NCI-H460 (cell line): Measurements from ENCODE around the gene ADAMTS6. TPM values are rescaled to one million over a fixed set of nuclear protein-coding genes. Genes with fewer than 3 reads are reported as not detected.
"Not testable (repeated sequence)": the region's sequence is repeated elsewhere in the genome, so short reads cannot be mapped to it uniquely, and the experiment has no call there.

Experiments
- DNase-seq: peaks from one replicate; pipeline ENCODE4 v3.0.0-alpha.2; 2016; ENCODE audit warnings: low read depth; ENCODE audit errors: extremely low read depth
- total RNA-seq: library from RNA; depleted of rRNA; stranded (reverse); fragments of >200 nt; shearing (Covaris generic); gene quantifications from 2 replicates; pipeline ENCODE4 v1.2.3, GENCODE V29; 2014

Gene ADAMTS6
- total RNA-seq, 1 experiment from 2014 or later: 15.0 TPM

- DNase-seq: not testable (repeated sequence)
These were observed 111.2 kb downstream of the ADAMTS6 start for GRCh38 chr5:65370505-65370904.

GRCh38 chr5:65366655-65367054, 115.1 kb downstream of the ADAMTS6 start:
- no peak for DNase-seq

DNA sequence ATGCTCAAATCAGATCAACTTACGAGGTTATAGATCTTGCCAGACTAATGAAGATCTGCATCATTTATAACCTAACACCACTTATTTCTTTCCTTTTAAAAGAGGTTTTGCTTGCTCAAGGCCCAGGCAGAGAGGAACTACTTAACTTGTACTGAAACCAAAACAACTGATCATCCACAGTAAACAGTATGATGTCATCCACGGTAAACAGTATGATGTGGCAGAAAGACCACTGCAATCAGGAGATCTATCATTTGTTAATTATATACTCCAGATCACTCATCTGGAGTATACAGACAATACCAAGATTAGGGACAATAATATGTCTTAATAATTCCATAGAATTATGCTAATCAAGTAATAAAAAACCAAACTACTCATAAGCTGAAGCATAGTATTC, 116.8 kb downstream of the ADAMTS6 start:
- DNase-seq: peak; percentile 64

- no peak for DNase-seq
These were observed 118.2 kb downstream of the ADAMTS6 start for GRCh38 chr5:65363499-65363898.

DNA sequence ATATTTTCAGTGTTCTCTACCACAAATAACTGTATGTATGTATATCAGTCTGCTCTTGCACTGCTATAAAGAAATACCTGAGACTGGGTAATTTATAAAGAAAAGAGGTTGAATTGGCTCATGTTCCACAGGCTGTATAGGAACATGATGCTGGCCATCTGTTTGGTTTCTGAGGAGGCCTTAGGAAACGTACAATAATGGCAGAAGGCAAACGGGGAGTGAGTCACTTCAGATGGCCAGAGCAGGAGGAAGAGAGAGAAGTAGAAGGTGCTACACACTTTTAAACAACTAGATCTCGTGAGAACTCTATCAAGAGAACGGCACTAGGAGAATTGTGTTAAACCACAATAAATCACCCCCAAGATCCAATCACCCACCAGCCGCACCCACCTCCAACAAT, 121.7 kb downstream of the ADAMTS6 start:
- no peak for DNase-seq

- DNase-seq: no peak
These were observed 122.2 kb downstream of the ADAMTS6 start for GRCh38 chr5:65359569-65359968.

DNA sequence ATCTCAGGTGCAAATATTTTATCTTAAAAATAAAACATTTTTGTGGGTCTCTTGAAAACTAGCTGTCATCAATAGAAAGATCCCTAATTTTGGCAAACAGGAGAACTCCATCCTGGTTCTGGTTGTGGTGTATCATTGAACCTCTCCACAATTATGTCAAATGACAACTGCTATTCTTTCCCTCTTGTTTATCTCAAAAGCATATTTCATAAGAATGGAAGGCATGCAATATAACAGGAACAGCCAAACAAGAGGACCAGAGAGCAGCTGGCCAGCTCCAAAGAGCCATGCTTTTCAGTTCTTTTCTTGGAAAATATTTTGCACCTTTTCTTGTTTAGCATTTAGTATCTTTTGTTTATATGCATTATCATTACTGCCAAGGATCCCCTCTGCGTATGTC, 125.4 kb downstream of the ADAMTS6 start:
- DNase-seq: no peak

- no peak for DNase-seq
These were observed 126.4 kb downstream of the ADAMTS6 start for GRCh38 chr5:65355301-65355700.

DNA sequence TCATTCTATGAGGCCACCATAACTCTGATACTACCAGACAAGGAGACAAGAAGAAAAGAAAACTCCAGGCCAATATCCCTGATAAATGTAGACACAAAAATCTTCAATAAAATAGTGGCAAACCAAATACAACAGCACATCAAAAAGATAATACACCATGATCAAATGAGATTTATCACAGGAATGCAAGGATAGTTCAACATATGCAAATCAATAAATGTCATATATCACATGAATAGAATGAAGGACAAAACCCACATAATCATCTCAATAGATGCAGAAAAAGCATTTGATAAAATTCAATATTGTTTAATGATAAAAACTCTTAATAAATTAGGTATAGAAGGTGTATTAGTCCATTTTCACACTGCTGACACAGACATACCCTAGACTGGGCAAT, 139.9 kb downstream of the ADAMTS6 start:
- DNase-seq: no peak

- DNase-seq: no peak
These were observed 143.0 kb downstream of the ADAMTS6 start for GRCh38 chr5:65338606-65339151.

- DNase-seq: no peak
These were observed 147.6 kb downstream of the ADAMTS6 start for GRCh38 chr5:65334077-65334476.

GRCh38 chr5:65332591-65332990, 149.1 kb downstream of the ADAMTS6 start:
- DNase-seq: no peak

DNA sequence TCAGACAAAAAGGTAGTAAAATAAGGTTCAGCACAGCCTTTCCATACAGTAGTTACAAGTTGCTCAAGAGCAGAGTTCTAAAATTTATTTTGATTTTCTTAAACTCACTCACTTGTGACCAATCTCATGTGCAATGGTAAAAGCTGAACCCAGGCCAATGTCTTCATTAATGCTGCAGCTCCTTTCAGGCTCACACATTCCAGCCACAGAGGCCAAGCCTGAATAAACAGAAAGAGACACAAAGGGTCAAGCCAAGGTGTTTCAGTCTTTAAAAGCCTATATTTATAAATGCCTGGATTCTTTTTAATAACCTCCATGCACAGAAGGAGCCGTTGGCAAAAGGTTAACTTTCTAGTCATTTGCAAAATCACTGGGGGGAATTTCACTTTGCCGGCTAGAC, 152.5 kb downstream of the ADAMTS6 start:
- DNase-seq: no peak

- no peak for DNase-seq
These were observed 154.1 kb downstream of the ADAMTS6 start for GRCh38 chr5:65327582-65327981.

DNA sequence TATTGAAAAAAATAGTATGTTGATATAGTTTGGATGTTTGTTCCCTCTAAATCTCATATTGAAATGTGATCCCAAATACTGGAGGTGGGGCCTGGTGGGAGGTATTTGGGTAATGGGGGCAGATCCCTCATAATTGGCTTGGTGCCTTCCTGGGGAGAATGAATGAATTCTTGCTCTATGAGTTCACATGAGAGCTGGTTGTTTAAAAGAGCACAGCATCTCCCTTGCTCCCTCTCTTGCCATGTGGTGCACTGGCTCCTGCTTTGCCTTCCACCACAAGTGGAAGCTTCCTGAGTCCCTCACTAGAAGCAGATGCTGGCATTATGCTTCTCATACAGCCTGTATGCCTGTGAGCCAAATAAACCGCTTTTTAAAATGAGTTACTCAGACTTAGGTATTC, 154.8 kb downstream of the ADAMTS6 start:
- no peak for DNase-seq

- DNase-seq: no peak
These were observed 157.5 kb downstream of the ADAMTS6 start for GRCh38 chr5:65324226-65324625.

- DNase-seq: not testable (repeated sequence)
These were observed 161.0 kb downstream of the ADAMTS6 start for GRCh38 chr5:65320704-65321103.

GRCh38 chr5:65320250-65320649, 161.5 kb downstream of the ADAMTS6 start:
- DNase-seq: no peak

DNA sequence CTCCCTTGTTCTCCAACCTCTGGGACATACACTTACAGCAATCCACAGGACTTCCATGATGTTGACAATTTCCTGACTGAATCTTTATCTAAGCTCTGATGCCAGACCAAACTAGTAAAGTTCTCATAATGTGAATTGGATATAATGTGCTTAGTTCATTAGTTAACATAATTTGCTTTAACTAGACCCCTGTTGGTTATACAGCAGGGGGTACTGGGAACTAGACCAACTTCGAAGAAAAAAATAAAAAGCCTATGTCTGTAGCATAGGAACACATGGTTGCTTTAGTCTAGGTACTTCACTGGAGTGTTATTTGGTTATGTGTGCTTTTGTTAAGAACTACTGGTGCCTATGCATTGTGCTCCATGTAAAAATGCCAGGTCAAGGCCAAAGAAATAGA, 173.8 kb downstream of the ADAMTS6 start:
- DNase-seq: no peak

- no peak for DNase-seq
These were observed 174.6 kb downstream of the ADAMTS6 start for GRCh38 chr5:65307088-65307487.

DNA sequence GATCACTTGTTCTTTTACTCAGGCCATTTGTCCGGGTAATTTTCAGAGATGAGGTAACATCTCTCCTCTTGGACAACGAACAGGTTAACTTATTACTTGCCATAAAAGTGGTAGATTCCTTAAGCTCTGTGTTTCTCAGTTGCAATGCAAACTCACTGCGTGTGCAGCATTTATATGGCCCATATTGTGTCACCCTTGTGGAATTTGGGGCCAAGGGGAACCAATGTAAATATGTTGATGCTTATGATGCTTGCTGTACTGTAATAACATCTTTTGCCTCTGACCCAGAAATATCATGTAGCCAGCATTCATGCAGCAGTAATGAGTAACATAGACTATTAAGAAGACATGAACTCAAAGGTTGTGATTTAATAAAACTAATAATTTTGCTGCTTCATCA, 175.8 kb downstream of the ADAMTS6 start:
- no peak for DNase-seq

- DNase-seq: no peak
These were observed 181.9 kb downstream of the ADAMTS6 start for GRCh38 chr5:65299861-65300260.

- no peak for DNase-seq
These were observed 185.7 kb downstream of the ADAMTS6 start for GRCh38 chr5:65296067-65296466.
